Body of pancreas (tissue), 4 donors: ENCODE measurements around the gene TUBA8.
"Not testable (repeated sequence)": the region's sequence is repeated elsewhere in the genome, so short reads cannot be mapped to it uniquely, and the experiment has no call there.

Experiments
- CTCF ChIP-seq, 7 experiments: fragments of 450-650 bp in 4 of 7; fragments of 200-600 bp in 3 of 7; sonication (generic) in 3 of 7; IDR thresholded peaks; one replicate each; pipeline ENCODE4 v1.5.1; 2016 to 2019; ENCODE audit warnings: antibody characterized with exemption in 7 of 7
- POLR2A ChIP-seq, 3 donors: fragments of 450-650 bp; IDR thresholded peaks; one replicate each; pipeline ENCODE4 v1.6.1; 2016; ENCODE audit warnings: antibody characterized with exemption in 3 of 3, mild to moderate bottlenecking in 2 of 3

- TF ChIP-seq CTCF, POLR2A (IDR thresholded peaks at IDR 0.05): not testable (repeated sequence)
Measured at GRCh38 chr22:18073927-18074326, 36.7 kb upstream of the TUBA8 start.
